Epithelial cell of proximal tubule (primary cell): ENCODE measurements around the gene ZYG11B. TPM values are rescaled to one million over a fixed set of nuclear protein-coding genes. Genes with fewer than 3 reads are reported as not detected.

Source experiments
- DNase-seq: peaks from one replicate; pipeline ENCODE4 v3.0.0-alpha.2; 2011; ENCODE audit warnings: low read depth
- H3K4me3 ChIP-seq: 2 replicates; pipeline ENCODE4 v1.5.1; 2011; ENCODE audit warnings: low read depth, mild to moderate bottlenecking, low read length
- CTCF ChIP-seq: conservative IDR thresholded peaks from 2 replicates; pipeline ENCODE4 v1.5.1; 2012; ENCODE audit warnings: low read depth, mild to moderate bottlenecking, low read length
- total RNA-seq: library from RNA; depleted of rRNA; stranded (reverse); fragments of >200 nt; gene quantifications from 2 replicates; pipeline ENCODE4 v1.2.3, GENCODE V29; 2015

The ZYG11B gene
- 17.9 and 21.8 TPM in 2 replicates for total RNA-seq

- TF ChIP-seq CTCF: no peak
- peak within 1 kb of the TSS; percentile 94 for H3K4me3 ChIP-seq
- DNase-seq: no peak
These were observed at the start of gene ZYG11B for GRCh38 chr1:52726265-52727113. Gene ZYG11B (plus strand): TSS chr1:52726453. CDS start chr1:52726654, 201 bp downstream.

- no peak for DNase-seq
- H3K4me3 ChIP-seq: no peak overlapping the region
- TF ChIP-seq CTCF: no peak
These were observed 49.0 kb upstream of the ZYG11B start for GRCh38 chr1:52677076-52677806.

- no peak for TF ChIP-seq CTCF
- no peak overlapping the region for H3K4me3 ChIP-seq
- DNase-seq: no peak
These were observed 47.2 kb upstream of the ZYG11B start for GRCh38 chr1:52679048-52679447.

- no peak for TF ChIP-seq CTCF
- H3K4me3 ChIP-seq: no peak overlapping the region
- no peak for DNase-seq
These were observed 46.8 kb upstream of the ZYG11B start for GRCh38 chr1:52679498-52679897.

- no peak for TF ChIP-seq CTCF
- no peak overlapping the region for H3K4me3 ChIP-seq
- DNase-seq: no peak
These were observed 45.9 kb upstream of the ZYG11B start for GRCh38 chr1:52680353-52680752.

GRCh38 chr1:52681136-52681535 is 45.1 kb upstream of the ZYG11B start:
- no peak for TF ChIP-seq CTCF
- H3K4me3 ChIP-seq: no peak overlapping the region
- no peak for DNase-seq
